GM19193 (cell line): ENCODE data around the gene LTA4H.

Experiments
- POLR2A ChIP-seq: IDR thresholded peaks from 4 replicates; pipeline ENCODE4 v1.6.1; 2011; ENCODE audit not compliant: insufficient read depth, insufficient read length; ENCODE audit errors: extremely low read depth

The LTA4H gene

DNA sequence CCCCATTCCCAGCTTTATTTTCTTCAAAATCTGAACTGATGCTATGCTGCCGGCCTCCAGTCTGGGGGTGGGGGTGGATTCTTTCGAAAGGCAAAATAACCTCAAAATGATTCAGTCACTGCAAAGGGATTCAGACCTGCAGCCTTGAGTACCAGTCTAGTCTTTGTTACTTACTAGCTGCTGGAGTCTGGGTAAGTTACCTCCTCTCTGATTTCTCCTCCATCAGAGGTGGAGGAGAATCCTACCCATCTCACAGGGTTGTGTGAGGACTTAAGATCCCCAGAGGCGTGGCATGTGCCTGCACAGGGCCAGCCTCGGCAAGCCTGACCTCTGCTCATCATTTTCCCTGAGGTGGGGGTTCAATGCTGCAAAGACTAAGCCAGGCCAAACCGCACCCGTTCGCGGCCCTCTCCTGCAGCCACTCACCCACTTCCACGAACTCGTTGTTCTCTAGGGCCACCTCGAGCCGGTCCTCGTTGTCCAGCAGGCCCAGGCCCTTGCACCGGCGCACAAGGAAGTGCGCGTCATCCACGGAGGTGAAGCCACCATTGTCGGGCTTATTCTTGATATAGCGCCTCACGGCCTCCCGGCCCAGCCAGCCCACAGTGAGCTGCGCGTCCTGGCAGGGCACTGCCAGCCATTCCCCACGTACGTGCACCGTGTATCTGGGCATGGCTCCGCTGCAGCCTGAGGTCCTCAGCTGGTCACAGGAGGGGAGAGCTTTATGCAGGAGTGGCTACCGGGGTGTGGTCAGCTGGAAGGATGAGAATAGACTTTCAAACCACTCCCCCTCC is 40.0 kb downstream of the LTA4H start:
- TF ChIP-seq POLR2A: no peak

- no peak for TF ChIP-seq POLR2A
Measured at GRCh38 chr12:95994476-95994875, 40.9 kb downstream of the LTA4H start.

- TF ChIP-seq POLR2A: no peak
Measured at GRCh38 chr12:95993907-95994306, 41.5 kb downstream of the LTA4H start.

GRCh38 chr12:95990136-95990535 is 45.3 kb downstream of the LTA4H start:
- no peak for TF ChIP-seq POLR2A

DNA sequence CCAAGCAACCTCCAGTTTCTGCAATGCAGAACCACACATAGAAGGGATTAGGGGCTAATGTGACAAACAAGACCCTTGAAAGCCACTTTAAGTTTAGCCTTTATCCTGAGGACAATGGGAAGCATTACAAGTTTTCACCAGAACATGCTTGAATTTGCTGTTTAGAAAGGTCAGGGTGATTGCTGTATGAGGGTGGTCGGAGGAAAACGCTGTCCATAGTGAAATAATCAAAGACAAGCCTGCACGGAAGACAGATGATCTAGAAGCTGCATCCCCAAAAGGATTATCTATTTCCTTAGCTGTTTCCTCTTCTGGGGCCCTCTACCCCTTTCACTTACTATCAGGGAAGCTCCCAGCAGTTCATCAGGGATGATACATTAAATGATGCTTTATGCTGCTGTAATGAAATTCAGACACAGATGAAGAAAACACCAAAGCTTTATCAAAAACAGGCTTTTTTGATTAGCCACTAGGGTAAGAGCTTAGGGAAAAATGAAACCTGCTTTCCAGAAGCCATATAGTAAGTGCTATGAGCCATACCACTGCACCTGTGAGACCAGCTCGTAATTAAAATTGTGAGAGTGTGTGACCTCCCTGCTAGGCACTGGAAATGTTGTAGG is 45.8 kb downstream of the LTA4H start:
- no peak for TF ChIP-seq POLR2A

- no peak for TF ChIP-seq POLR2A
Measured at GRCh38 chr12:95988506-95989275, 46.7 kb downstream of the LTA4H start.

DNA sequence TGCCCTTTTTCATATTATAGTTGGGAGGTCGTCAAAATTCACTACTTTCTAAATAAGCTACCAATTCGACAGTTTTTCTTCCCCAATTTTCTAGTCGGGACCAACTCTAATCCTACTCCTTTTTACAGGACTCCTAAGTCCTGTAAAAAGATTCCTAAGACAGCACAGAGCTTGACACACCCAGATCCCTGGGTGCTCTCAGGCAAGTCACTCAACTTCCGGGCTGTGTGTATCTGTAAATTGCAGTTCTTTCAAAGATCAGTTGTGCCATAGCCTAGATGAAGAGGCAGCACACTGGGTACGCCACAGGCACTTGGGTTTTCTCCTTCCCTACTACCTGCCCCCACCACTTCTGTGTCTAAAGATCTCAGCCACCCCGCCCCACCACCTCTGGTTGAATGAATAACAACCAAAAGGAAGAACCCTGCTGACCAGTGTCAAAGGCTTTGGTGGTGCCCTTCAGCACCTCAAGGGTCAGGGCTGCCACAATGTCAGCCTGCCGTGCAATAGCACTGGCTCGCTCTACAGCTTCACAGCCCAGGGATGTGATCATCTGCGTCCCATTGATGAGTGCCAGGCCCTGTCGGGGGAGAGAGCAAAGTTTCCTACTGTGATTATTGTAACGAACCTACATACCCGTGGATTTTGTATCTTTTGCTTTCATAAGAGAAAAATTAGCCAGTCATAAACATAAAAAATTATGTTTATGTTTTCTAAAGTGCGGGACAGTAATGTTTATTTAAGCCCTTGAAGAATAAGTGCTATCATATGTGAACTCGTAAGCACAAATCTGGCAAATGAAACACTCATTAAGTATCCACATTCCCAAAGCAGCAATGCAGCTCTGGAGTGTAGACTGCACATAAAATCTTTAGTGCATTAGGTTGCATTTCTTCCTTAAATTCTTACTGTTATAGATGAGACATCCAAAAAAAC is 48.5 kb downstream of the LTA4H start:
- no peak for TF ChIP-seq POLR2A

DNA sequence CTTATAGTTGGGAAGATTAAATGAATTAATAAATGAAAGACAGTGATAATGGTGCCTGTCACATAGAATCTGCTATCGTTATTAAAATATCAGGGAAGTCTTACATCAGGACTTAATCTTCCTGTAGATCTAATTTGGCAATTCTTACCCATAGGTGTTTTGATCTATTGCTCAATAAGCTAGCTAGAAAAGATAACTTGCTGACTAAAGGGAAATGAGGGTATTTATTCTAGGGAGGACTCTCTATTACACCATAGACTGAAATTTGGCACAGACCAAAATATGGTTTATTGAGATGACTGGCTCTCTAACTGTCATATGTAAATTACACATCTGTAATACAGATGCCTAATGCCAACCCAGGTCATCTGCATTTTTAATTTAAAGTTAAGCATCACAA is 50.7 kb downstream of the LTA4H start:
- no peak for TF ChIP-seq POLR2A

DNA sequence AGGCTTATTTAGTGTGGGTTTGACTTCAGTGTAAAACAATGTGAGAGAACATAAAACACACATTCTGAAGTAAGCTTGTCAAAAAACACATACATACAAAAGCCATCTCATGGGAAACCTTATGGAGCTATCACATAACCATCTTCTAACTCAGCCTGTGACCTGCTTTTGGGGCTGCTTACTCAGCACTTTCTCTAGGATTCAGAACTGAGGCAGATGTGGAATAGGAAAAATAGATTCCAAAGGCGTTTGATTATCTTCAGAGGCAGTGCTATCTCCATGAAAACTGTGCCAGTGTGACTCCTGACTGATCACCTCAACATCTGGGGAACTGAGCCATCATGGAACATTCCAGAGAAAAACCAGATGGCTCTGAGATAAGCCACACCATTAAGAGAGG is 52.8 kb downstream of the LTA4H start:
- no peak for TF ChIP-seq POLR2A

GRCh38 chr12:95980437-95980836 is 55.0 kb downstream of the LTA4H start:
- TF ChIP-seq POLR2A: no peak

DNA sequence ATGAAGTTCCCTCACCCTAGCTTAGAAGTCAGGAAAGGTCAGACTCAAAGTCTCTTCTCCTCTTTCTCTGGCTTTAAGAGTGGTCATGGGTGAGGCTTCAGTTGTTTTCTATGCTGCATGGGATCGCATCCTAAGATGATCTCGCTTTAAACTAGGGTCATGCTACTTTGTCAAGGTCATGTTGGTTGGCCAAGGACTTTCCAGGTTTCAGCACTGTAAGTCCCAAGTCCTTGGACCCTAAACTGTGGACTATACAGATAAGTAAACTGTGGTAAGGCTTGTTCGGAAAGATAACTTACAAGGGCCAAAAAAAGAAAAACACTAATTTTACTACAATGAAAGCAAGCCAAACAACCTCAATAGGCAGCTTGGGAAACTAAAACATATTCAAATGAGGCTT is 56.6 kb downstream of the LTA4H start:
- no peak for TF ChIP-seq POLR2A

GRCh38 chr12:95978351-95978750 is 57.0 kb downstream of the LTA4H start:
- TF ChIP-seq POLR2A: no peak

- TF ChIP-seq POLR2A: no peak
Measured at GRCh38 chr12:95977764-95978305, 57.6 kb downstream of the LTA4H start.

- TF ChIP-seq POLR2A: no peak
Measured at GRCh38 chr12:95976416-95976832, 59.0 kb downstream of the LTA4H start.
